GM20000 (cell line): ENCODE data around the gene SLC24A5.

ENCODE experiments used
- DNase-seq: peaks from one replicate; pipeline ENCODE4 v3.0.0; 2012; ENCODE audit warnings: low spot score
- TF ChIP-seq, protein P1 (sequence below): IDR thresholded peaks from 2 replicates; pipeline ENCODE4 v1.5.1; 2012; ENCODE audit warnings: mild to moderate bottlenecking, control low read depth; ENCODE audit errors: extremely low read depth, missing control alignments

SLC24A5 gene

DNA sequence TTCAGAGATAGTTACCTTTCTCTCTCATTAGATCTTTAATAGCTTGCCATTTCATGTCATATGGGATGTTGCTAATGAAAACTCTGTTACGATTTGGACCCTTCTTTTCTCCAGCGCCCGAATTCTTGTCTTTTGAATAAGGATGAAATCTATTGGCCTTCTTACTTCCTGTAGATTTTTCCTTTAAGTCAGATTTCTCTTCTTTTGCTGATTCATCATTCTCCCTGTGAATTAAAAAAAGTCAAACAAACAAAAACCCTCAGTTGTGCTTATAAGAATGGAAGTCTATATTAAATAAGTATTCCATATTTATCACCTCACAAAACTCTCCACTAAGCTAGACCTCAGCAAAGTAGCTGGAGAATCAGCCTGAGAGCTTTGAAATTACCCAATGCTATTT, 47.8 kb downstream of the SLC24A5 start:
- no peak for DNase-seq
- TF ChIP-seq, protein P1, sequence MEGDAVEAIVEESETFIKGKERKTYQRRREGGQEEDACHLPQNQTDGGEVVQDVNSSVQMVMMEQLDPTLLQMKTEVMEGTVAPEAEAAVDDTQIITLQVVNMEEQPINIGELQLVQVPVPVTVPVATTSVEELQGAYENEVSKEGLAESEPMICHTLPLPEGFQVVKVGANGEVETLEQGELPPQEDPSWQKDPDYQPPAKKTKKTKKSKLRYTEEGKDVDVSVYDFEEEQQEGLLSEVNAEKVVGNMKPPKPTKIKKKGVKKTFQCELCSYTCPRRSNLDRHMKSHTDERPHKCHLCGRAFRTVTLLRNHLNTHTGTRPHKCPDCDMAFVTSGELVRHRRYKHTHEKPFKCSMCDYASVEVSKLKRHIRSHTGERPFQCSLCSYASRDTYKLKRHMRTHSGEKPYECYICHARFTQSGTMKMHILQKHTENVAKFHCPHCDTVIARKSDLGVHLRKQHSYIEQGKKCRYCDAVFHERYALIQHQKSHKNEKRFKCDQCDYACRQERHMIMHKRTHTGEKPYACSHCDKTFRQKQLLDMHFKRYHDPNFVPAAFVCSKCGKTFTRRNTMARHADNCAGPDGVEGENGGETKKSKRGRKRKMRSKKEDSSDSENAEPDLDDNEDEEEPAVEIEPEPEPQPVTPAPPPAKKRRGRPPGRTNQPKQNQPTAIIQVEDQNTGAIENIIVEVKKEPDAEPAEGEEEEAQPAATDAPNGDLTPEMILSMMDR = no peak

DNA sequence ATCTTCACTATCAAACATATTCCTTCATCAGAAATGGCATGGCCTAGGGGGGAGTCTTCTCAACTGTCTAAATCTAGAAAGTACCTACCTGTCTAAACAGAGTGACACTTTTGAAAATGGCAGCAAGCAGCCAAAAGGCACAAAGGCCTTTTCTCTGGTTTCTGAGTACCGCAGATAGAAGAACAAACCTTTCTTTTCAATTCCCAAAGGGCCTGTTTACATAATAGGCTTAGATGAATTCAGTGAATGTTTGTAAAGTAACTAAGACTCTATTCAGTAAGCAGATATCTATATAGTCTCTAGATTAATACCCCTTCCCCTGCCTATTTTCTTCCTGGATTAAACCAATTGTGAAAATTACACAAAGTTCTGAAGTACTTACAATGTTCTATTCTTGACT, 50.2 kb downstream of the SLC24A5 start:
- no peak for DNase-seq
- TF ChIP-seq, protein P1 = no peak

DNA sequence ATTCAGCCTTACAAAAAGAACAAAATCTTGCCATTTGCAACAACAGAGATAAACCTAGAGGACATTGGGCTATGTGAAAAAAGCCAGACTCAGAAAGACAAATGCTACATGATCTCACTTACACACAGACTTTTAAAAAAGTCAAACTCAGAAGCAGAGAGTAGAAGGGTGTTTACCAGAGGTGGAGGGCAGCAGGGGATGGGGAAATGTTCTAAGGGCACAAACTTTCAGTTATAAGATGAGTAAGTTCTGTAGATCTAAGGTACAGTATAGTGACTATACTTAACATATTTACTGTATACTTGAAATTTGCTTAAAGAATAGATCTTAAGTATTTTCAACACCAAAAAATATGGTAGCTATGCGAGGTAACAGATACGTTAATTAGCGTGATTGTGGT, 54.3 kb downstream of the SLC24A5 start:
- TF ChIP-seq, protein P1 = no peak
- no peak for DNase-seq

DNA sequence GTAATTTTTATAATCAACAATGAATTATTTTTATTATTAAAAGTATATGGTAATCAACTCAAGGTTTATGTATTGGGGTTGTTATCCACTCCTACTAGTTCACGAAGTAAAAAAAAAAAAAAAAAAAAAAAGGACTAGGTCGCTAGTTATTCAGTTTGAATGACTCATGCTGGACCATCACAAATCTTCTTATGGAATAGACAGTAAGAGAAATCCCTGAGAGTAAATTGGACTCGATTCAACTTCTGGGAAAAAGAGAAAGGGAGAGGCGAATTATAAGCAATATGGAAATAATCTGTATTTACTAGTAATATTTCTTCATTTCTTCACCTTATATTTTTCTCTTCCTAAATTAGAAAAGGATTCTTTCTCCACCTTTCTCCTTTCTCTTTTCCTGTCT, 55.3 kb downstream of the SLC24A5 start:
- TF ChIP-seq, protein P1 = no peak
- DNase-seq = no peak

DNA sequence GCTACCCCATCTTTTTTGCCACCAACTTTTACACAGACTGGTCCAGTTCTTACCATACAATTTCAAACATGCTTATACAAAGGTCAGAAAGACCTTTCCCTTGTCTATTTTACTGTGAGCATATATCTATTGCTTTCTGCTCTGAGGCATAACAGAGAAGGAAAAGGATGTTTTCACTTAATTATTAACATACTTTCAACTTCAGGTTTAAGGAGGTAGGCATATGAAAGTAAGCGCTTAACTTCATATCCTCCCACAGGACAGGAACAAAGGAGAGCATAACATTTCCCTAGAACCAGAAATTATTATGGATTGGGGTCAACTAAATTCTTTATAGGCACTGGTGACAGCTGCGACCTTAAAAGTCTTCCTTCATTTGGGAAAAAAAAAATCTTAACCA, 56.2 kb downstream of the SLC24A5 start:
- no peak for DNase-seq
- TF ChIP-seq, protein P1 = no peak

DNA sequence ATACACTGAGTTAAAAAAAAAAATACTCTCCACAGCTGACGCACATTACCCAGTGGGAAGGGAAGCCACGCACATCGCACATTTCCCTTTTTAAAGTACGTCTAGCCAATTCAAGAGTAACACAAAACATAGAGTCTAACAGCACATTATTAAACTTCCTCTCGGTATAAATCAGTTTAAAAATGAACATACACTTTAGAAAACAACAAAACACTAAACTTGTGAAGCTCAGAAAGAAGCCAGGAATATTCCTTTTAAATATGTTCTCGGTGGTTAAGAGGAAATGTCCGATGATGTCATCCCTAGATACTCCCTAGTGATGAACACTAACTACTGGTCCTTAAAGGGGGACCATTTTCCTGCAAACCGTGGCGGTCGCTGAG, 56.6 kb downstream of the SLC24A5 start:
- DNase-seq = no peak
- TF ChIP-seq, protein P1 = no peak

DNA sequence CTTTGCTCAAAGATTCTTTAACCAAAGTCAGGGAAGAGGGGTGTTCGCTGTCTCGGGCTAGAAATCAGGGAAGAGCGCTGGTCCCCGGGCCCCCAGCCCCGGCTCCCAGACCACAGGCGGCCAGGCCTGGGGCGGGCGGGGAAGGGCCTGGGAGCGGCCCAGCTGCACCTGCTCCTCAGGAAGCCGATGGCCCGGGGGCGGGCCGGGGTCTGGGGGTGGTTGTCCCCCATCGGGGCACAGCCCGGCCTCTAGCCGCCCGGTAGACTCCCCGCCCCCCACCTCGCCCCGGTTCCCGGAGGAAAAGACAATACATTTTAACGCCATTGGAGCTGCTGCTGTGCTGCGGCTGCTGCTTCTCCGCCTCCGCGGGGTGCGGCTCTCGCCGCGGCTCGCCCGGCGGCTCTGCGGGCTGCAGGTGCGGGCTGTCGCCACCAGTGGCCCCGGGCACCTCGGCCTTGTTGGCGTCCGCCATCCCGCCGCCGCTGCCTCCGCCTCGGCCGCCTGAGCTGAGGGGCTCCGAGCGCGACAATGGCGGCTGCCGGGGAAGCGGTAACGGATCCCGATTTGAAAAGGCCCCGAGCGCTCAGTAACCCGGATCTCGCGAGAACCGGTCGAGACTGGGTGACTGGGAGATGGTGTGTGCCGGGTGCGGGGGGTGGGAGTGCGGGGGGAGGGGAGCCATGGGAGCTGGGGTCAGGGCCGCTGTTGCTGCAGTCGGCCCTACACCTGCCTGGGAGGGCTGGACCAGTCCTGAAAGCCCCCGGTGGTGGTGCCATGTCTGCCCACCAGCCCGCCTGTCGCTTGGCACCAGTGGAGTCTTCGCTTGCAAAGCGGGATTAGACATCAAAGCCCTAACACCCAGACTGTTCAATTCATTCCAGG, 57.2 kb downstream of the SLC24A5 start, which contains the start of gene MYEF2:
Gene MYEF2, minus strand, starts transcription at position 530 of the 882 bp plus-strand sequence. Its CDS starts 58 bp downstream, at position 472.
- peak; percentile 86 for DNase-seq

More for the DNA sequence above, 57.2 kb downstream of the SLC24A5 start, which contains the start of gene MYEF2:
- TF ChIP-seq, protein P1 = no peak
